SK-N-SH treated with all-trans-retinoic acid at 6 μM for 48 hours (cell line): ENCODE data around the gene CCDC183.
"Not testable (repeated sequence)": the region's sequence is repeated elsewhere in the genome, so short reads cannot be mapped to it uniquely, and the experiment has no call there.

Experiments used
- ARNTL ChIP-seq: fragments of 450-650 bp; formaldehyde crosslinking; IDR thresholded peaks from 2 replicates; pipeline ENCODE4 v1.5.0; 2020; ENCODE audit warnings: low read depth, mild to moderate bottlenecking, moderate library complexity, borderline replicate concordance
- BACH2 ChIP-seq: fragments of 250-450 bp; sonication (Bioruptor Pico); IDR thresholded peaks from 2 replicates; pipeline ENCODE4 v1.9.0; 2021; ENCODE audit warnings: mild to moderate bottlenecking, borderline replicate concordance
- CSRNP3 ChIP-seq: fragments of 250-450 bp; sonication (Bioruptor Pico); IDR thresholded peaks from 2 replicates; pipeline ENCODE4 v1.5.1; 2021; ENCODE audit warnings: mild to moderate bottlenecking, moderate library complexity
- ESRRG ChIP-seq: fragments of 250-450 bp; sonication (Bioruptor Pico); IDR thresholded peaks from 2 replicates; pipeline ENCODE4 v1.6.1; 2021; ENCODE audit warnings: mild to moderate bottlenecking
- ISL1 ChIP-seq: fragments of 250-450 bp; sonication (Bioruptor Pico); IDR thresholded peaks from 2 replicates; pipeline ENCODE4 v2.1.2; 2022; ENCODE audit warnings: mild to moderate bottlenecking, moderate library complexity
- POU6F1 ChIP-seq: fragments of 250-450 bp; sonication (Bioruptor Pico); IDR thresholded peaks from 2 replicates; pipeline ENCODE4 v1.8.0; 2021; ENCODE audit warnings: low read depth, mild to moderate bottlenecking, moderate library complexity, borderline replicate concordance
- PPARA ChIP-seq: fragments of 250-450 bp; sonication (Bioruptor Pico); IDR thresholded peaks from 2 replicates; pipeline ENCODE4 v1.5.0; 2020; ENCODE audit warnings: mild to moderate bottlenecking, borderline replicate concordance
- TF ChIP-seq, protein P1 (sequence below): fragments of 250-450 bp; sonication (Bioruptor Pico); IDR thresholded peaks from 2 replicates; pipeline ENCODE4 v1.5.1; 2020; ENCODE audit warnings: low read depth, mild to moderate bottlenecking, moderate library complexity

DNA sequence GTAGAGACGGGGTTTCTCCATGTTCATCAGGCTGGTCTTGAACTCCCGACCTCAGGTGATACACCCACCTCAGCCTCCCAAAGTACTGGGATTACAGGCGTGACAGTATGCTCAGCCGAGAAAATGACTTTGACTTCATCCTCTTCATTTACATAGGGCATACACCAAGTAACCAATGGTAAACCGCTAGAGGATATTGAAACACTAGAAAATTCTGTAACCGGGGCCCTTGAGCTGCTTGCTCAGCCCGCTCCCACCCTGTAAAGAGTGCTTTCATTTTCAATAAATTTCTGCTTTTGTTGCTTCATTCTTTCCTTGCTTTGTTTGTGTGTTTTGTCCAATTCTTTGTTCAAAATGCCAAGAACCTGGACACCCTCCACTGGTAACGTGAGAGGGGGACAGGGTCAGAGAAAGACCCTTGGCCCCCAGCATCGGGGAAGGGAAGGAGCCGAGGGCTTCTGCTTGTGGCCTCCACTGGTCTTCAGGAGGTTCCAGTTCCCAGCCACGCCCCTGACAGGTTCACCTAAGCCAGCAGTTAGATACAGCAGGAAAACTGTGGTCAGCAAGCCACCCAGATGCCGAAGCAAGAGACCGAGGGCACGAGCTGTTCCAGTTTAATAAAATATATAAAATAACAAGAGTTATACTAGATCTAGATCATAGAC, 30.3 kb upstream of the CCDC183 start:
- not testable (repeated sequence) for TF ChIP-seq ESRRG (CRISPR knock-in tag); CSRNP3 (CRISPR knock-in tag); BACH2 (CRISPR knock-in tag); PPARA; ISL1 (CRISPR knock-in tag); ARNTL; POU6F1 (CRISPR knock-in tag)
- TF ChIP-seq, protein P1, sequence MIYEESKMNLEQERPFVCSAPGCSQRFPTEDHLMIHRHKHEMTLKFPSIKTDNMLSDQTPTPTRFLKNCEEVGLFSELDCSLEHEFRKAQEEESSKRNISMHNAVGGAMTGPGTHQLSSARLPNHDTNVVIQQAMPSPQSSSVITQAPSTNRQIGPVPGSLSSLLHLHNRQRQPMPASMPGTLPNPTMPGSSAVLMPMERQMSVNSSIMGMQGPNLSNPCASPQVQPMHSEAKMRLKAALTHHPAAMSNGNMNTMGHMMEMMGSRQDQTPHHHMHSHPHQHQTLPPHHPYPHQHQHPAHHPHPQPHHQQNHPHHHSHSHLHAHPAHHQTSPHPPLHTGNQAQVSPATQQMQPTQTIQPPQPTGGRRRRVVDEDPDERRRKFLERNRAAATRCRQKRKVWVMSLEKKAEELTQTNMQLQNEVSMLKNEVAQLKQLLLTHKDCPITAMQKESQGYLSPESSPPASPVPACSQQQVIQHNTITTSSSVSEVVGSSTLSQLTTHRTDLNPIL (CRISPR knock-in tag): not testable (repeated sequence)
